Activated CD4-positive, alpha-beta T cell treated with anti-CD3 and anti-CD28 coated beads, Interleukin-2, amount 50 U/mL, for 24 hours (primary cell): ENCODE results near the gene ENPP6.

ENCODE experiments used
- DNase-seq, 2 donors: peaks; one replicate each; pipeline ENCODE4 v3.0.0-alpha.2; 2020; ENCODE audit warnings: low read depth in 1 of 2, low spot score in 1 of 2

The ENPP6 gene

GRCh38 chr4:184110452-184111224, 107.0 kb downstream of the ENPP6 start:
- no peak for DNase-seq

GRCh38 chr4:184108006-184108501, 109.6 kb downstream of the ENPP6 start:
- DNase-seq = no peak

GRCh38 chr4:184104419-184105101, 113.1 kb downstream of the ENPP6 start:
- DNase-seq = no peak

- DNase-seq = no peak
Measured at GRCh38 chr4:184103527-184104264, 114.0 kb downstream of the ENPP6 start.

DNA sequence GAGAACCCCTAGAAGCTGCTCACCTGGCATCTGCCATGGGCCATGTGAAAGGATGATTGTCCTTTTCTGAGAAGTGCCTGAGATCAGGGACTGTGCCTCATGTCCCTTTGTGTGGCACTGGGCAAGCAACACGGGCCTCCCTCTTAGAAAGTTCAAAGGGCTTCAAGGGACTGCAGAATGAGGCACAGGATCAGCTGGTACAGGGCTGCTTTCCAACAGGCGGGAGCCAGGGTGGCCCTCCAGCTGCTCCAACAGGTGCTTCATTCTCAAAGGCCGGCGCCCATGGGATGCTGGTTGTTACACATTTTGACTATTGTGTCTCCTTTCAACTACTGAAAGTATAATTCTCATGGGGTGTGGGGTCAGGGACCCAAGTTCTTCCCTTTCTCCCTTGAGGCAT, 114.7 kb downstream of the ENPP6 start:
- DNase-seq = no peak

- DNase-seq = no peak
Measured at GRCh38 chr4:184102488-184102887, 115.2 kb downstream of the ENPP6 start.

DNA sequence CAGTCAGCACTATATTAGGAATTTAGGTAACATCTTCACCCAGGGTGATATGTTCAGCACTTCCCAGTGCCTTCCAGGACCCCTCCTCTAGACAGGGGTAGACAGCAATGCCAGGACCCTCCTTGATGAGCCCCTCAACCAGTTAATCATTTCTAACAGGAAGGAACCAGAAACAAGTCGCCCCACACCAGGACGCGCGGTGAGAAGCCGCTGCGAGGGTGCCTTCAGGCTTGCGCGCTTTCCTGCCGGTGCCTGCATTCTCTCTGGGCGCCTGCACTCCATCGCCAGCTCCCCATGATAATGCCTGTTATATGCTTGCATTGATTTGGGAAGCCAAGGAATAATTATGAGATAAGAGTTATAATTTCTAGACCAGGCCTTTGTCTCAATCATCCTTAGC, 116.0 kb downstream of the ENPP6 start:
- no peak for DNase-seq

DNA sequence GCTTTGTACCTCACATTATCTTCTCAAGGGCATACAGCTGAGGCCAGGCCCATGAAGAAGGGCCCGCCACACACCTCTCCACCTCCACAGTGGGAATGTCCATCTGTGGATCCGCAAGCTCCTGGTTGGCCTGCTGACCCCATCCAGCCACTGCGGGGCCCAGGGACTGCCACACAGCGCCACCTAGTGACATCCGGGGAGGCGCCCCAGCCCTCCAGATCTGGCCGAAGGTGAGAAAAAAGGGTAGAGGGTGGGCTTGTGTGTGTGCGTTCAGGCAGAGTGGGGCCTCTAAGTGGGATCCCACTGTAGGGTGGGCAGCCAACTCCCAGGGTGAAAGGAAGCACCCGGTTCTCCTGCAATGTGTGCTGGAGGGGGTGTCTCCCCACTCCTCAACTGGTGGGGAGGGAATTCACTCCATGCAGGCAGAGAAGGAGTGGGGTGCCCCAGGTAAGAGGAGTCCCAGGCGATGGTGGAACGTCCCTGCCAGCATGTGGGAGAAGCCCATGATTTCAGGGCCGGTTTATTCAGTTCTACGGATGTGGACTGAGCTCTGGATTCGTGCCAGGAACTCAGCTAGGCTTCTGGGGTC, 117.3 kb downstream of the ENPP6 start:
- no peak for DNase-seq

GRCh38 chr4:184099535-184099966, 118.1 kb downstream of the ENPP6 start:
- no peak for DNase-seq

GRCh38 chr4:184099000-184099399, 118.7 kb downstream of the ENPP6 start:
- no peak for DNase-seq

GRCh38 chr4:184097815-184098214, 119.9 kb downstream of the ENPP6 start:
- no peak for DNase-seq

GRCh38 chr4:184097241-184097605, 120.5 kb downstream of the ENPP6 start:
- no peak for DNase-seq

GRCh38 chr4:184096561-184097240, 121.0 kb downstream of the ENPP6 start:
- DNase-seq = no peak

DNA sequence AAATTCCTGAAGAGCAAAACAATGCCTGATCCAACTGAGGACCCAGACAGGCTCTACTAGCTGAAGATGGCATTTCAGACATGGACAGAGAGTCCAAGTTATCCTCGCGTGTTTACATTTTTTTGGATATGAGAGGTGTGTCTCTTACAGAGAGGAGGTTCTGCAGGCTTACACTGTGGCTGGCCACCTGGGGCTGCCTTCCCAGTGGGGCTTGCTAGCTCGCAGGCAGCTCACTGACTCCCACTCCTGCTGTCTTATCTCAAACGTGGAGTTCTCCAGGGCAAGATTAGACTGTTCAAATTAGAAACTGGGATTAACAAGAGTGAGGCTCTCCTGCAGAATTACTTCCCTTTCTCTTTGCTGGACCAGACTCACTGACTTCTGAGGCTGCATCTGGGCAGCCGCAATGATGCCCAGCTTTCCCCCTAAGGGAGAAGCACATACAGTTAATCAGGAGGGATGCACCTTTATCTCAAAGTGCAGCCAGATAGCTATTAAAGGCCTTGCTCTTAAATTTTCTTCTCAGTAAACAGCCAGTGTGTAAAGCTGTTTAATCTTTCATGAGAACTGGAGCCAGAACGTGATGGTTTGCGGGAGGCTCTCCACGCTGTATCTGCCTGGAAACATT, 123.0 kb downstream of the ENPP6 start:
- no peak for DNase-seq

- DNase-seq = no peak
Measured at GRCh38 chr4:184091986-184092385, 125.7 kb downstream of the ENPP6 start.

DNA sequence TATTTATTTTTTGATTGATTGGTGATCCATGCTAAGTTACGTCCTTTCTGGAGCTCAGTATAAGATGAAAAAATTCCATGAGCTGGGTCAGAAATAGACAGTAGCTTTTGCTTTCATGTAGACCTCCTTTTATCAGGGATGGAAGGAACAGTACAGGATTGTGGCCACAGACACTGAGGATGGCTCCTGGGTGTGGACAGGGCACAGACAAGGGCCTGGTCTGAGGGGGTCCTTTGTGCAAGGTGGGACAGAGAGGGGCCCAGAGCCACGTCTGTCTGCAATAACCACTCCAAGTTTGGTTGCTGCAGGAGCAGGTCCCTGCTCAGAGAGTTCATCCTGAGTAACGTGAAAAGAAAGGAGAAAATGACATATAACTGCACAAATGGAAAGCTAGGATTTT, 127.1 kb downstream of the ENPP6 start:
- no peak for DNase-seq

- no peak for DNase-seq
Measured at GRCh38 chr4:184080674-184081073, 137.0 kb downstream of the ENPP6 start.

- no peak for DNase-seq
Measured at GRCh38 chr4:184074677-184075388, 142.8 kb downstream of the ENPP6 start.

DNA sequence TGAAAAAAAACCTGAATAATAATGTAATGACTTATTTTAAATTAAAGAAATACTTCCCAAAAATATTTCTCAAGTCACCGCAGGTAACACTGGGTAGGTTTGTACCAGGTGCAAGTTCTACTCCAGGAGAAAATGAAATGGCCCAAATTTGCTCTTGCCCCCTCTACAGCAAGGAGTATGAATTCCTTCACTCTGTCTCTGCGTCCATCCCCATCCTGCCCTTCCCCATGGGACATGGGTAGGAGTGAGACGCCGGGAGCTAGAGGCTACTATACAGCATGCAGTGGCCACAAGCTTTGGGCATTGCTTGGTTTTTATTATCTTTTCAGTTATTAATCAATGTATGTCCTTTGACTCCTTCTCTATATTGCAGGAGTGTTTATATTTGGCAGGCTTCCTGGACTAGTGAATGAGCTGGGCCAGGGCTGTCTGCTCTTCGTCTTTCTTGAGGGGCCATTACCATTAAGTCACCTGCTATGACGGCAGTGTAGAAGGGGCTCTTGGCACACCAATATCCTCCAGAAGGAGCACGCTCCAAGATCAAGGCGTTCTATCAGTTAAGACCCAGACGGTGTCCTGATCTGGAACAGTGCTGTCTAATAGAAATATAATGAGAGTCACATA, 149.6 kb downstream of the ENPP6 start:
- no peak for DNase-seq
